ENCODE data around the gene ABCD1.
"Not testable (repeated sequence)": the region's sequence is repeated elsewhere in the genome, so short reads cannot be mapped to it uniquely, and the experiment has no call there.

Gene ABCD1

DNA sequence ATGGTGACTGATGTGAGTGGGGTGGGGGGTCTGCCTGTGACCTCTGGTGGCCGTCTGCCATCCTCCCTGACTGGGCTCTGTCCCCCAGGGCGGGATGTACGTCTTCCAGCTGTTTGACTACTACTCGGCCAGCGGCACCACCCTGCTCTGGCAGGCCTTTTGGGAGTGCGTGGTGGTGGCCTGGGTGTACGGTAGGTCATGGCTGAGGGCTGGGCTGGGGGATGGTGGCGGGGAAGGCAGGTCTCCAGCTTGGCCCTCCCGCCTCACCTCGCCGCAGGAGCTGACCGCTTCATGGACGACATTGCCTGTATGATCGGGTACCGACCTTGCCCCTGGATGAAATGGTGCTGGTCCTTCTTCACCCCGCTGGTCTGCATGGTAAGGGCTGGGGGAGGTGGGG, 30.4 kb upstream of the ABCD1 start:
- H3K27me3 ChIP-seq (ENCODE audit: control insufficient read depth in 5 of 5, insufficient read depth in 4 of 5, low read length in 5 of 5); H3K9ac ChIP-seq (ENCODE audit: low read length in 5 of 5); H3K27ac ChIP-seq (ENCODE audit: low read depth, low read length); H3K4me3 ChIP-seq (ENCODE audit: low read depth in 1 of 5, low read length in 5 of 5); H3K9me3 ChIP-seq (ENCODE audit: control insufficient read depth in 5 of 5, low read length in 5 of 5): not testable (repeated sequence)
- Histone ChIP-seq H3K36me3 (ENCODE audit: control insufficient read depth in 5 of 5, insufficient read depth in 5 of 5, low read length in 5 of 5) (peaks cover 0 to 28% (median 6%) of the 10 kb centered on the region in 5 donors), H3K4me1 (ENCODE audit: control insufficient read depth in 5 of 5, insufficient read depth in 5 of 5, low read length in 5 of 5) (peaks cover 0 to 24% (median 8%) of the 10 kb centered on the region in 5 donors)

DNA sequence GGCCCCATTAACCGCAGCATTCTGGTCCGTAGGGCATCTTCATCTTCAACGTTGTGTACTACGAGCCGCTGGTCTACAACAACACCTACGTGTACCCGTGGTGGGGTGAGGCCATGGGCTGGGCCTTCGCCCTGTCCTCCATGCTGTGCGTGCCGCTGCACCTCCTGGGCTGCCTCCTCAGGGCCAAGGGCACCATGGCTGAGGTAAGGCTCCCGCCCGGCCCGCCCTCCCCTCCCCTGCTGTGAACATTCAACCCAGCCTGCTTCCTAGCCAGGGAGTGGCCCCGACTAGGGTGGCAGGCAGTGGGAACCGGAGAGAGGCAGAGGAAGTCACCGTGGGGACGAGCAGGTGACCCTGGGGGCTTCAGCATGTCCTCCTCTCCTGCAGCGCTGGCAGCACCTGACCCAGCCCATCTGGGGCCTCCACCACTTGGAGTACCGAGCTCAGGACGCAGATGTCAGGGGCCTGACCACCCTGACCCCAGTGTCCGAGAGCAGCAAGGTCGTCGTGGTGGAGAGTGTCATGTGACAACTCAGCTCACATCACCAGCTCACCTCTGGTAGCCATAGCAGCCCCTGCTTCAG, 29.9 kb upstream of the ABCD1 start:
- Histone ChIP-seq H3K9ac (ENCODE audit: low read length in 5 of 5) (no peak overlapping the region), H3K36me3 (ENCODE audit: control insufficient read depth in 5 of 5, insufficient read depth in 5 of 5, low read length in 5 of 5) (peaks cover 0 to 33% (median 6%) of the 10 kb centered on the region in 5 donors), H3K27ac (ENCODE audit: low read depth, low read length) (no peak overlapping the region), H3K4me1 (ENCODE audit: control insufficient read depth in 5 of 5, insufficient read depth in 5 of 5, low read length in 5 of 5) (peaks cover 0 to 19% (median 6%) of the 10 kb centered on the region in 5 donors), H3K9me3 (ENCODE audit: control insufficient read depth in 5 of 5, low read length in 5 of 5) (no peaks in the 10 kb centered on the region), H3K4me3 (ENCODE audit: low read depth in 1 of 5, low read length in 5 of 5) (no peak overlapping the region), H3K27me3 (ENCODE audit: control insufficient read depth in 5 of 5, insufficient read depth in 4 of 5, low read length in 5 of 5) (peaks cover 0 to 10% (median 3%) of the 10 kb centered on the region in 5 donors)

DNA sequence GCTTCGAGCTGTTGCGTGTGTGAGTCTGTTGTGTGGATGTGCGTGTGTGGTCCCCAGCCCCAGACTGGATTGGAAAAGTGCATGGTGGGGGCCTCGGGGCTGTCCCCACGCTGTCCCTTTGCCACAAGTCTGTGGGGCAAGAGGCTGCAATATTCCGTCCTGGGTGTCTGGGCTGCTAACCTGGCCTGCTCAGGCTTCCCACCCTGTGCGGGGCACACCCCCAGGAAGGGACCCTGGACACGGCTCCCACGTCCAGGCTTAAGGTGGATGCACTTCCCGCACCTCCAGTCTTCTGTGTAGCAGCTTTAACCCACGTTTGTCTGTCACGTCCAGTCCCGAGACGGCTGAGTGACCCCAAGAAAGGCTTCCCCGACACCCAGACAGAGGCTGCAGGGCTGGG, 28.6 kb upstream of the ABCD1 start:
- no peak overlapping the region for H3K27ac ChIP-seq (ENCODE audit: low read depth, low read length)
- H3K27me3 ChIP-seq (ENCODE audit: control insufficient read depth in 5 of 5, insufficient read depth in 4 of 5, low read length in 5 of 5) = peaks cover 0 to 10% (median 0%) of the 10 kb centered on the region in 5 donors
- H3K36me3 ChIP-seq (ENCODE audit: control insufficient read depth in 5 of 5, insufficient read depth in 5 of 5, low read length in 5 of 5) = peaks cover 0 to 40% (median 12%) of the 10 kb centered on the region in 5 donors
- H3K4me1 ChIP-seq (ENCODE audit: control insufficient read depth in 5 of 5, insufficient read depth in 5 of 5, low read length in 5 of 5) = peaks cover 0 to 16% (median 0%) of the 10 kb centered on the region in 5 donors
- no peak overlapping the region for H3K4me3 ChIP-seq (ENCODE audit: low read depth in 1 of 5, low read length in 5 of 5)
- no peaks in the 10 kb centered on the region for H3K9me3 ChIP-seq (ENCODE audit: control insufficient read depth in 5 of 5, low read length in 5 of 5)
- no peak overlapping the region for H3K9ac ChIP-seq (ENCODE audit: low read length in 5 of 5)

DNA sequence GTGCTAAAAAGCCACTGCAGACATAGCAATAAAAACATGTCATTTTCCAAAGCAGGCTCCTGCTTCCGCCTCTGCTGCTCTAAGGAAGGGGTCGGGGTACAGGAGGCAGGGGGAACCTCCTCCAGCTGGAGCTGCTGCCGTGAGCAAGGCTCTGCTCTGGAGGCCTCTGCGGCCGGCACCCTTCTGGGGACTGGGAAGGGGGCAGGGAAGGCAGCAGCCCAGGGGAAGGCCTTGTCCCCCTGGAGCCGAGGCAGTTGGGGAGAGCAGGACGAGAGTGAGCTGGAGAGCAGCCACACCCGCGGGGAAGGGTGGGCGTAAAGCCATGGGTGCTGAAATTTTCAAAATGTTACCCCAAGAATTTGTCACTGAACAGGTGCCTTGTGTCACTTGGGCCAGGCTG, 28.1 kb upstream of the ABCD1 start:
- H3K9ac ChIP-seq (ENCODE audit: low read length in 5 of 5); H3K4me3 ChIP-seq (ENCODE audit: low read depth in 1 of 5, low read length in 5 of 5); H3K9me3 ChIP-seq (ENCODE audit: control insufficient read depth in 5 of 5, low read length in 5 of 5); H3K27ac ChIP-seq (ENCODE audit: low read depth, low read length): not testable (repeated sequence)
- Histone ChIP-seq H3K27me3 (ENCODE audit: control insufficient read depth in 5 of 5, insufficient read depth in 4 of 5, low read length in 5 of 5) (peaks cover 0 to 12% (median 0%) of the 10 kb centered on the region in 5 donors), H3K36me3 (ENCODE audit: control insufficient read depth in 5 of 5, insufficient read depth in 5 of 5, low read length in 5 of 5) (peaks cover 0 to 44% (median 17%) of the 10 kb centered on the region in 5 donors), H3K4me1 (ENCODE audit: control insufficient read depth in 5 of 5, insufficient read depth in 5 of 5, low read length in 5 of 5) (peaks cover 0 to 15% (median 0%) of the 10 kb centered on the region in 5 donors)

DNA sequence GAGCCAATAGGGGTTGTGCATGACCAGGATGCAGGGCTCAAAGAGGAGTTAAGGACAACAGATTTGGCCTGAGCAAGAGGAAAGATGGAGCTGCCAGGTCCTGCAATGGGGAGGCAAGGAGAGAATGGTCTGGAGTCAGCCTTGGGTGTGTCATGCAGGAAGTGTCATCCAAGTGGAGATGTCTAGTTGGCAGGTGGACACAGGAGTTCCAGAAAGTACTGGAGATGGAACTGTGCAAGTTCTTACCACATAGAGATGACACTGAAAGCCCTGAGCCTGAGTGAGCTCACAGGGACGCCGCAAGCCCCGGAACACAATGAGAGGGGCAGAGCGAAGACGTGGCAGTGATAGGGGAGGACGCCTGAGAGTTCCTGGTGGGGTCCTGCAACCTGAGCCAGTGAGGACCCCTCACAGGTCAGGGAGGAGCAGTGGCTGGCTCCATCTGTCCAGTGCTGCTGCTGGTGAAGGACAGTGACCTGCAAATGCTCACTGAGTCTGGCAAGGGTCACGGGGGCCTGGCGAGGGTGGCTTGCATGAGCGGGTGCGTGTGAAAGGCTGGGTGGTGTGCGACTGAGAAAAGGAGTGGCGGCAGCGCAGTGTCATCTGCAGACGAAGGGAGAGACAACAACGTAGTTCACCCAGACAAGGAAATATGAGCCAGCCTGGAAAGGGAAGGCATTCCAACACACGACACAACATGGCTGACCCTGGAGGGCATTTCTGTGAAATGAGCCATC, 27.5 kb upstream of the ABCD1 start:
- Histone ChIP-seq H3K27me3 (ENCODE audit: control insufficient read depth in 5 of 5, insufficient read depth in 4 of 5, low read length in 5 of 5) (peaks cover 0 to 10% (median 0%) of the 10 kb centered on the region in 5 donors), H3K4me1 (ENCODE audit: control insufficient read depth in 5 of 5, insufficient read depth in 5 of 5, low read length in 5 of 5) (peaks cover 0 to 13% (median 0%) of the 10 kb centered on the region in 5 donors), H3K36me3 (ENCODE audit: control insufficient read depth in 5 of 5, insufficient read depth in 5 of 5, low read length in 5 of 5) (peaks cover 0 to 51% (median 22%) of the 10 kb centered on the region in 5 donors)
- H3K4me3 ChIP-seq (ENCODE audit: low read depth in 1 of 5, low read length in 5 of 5); H3K9me3 ChIP-seq (ENCODE audit: control insufficient read depth in 5 of 5, low read length in 5 of 5); H3K9ac ChIP-seq (ENCODE audit: low read length in 5 of 5); H3K27ac ChIP-seq (ENCODE audit: low read depth, low read length): not testable (repeated sequence)

DNA sequence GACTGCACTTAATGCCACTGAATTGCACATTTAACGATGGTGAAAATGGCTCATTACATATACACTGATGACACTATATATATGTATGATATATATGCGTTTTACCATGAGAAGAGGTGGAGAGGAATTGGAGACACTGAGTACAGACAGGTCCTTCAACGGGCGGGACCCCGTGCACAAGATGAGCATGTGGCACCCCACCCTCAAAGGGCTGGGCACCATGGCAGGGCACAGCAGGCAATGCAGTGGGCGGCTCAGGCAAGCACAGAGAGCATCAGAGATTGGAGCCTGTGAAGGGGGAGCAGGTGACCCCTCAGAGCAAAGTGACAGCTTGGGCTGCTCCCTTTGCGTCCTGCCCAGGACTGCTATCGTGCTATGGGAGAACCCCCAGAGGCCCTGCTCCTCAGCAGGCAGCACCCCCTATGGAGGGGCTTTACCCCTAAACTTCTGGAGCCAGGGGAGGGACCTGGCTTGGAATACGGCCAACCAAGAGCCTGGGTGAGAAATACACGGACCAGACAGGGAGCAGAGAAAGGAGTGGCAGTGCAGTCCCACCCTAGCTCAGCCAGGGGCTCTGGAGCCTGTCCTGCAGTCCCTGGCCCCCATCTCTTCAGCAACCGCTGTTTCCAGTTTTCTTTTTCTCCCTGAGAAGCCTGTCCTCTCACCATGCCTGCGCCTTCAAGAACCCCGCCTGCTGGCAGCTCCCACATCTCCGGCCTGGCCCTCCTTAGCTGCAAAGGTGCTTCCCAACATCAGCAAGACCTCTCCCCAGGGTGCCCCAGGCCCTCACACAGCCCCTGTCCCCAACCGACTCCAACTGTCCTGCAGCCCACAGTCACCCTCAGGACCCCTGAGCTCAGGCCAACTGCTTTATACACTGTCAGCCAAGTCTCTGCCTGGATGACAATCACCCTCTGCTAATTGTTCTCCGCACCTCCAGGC, 26.5 kb upstream of the ABCD1 start:
- no peak overlapping the region for H3K4me3 ChIP-seq (ENCODE audit: low read depth in 1 of 5, low read length in 5 of 5)
- no peaks in the 10 kb centered on the region for H3K9me3 ChIP-seq (ENCODE audit: control insufficient read depth in 5 of 5, low read length in 5 of 5)
- H3K4me1 ChIP-seq (ENCODE audit: control insufficient read depth in 5 of 5, insufficient read depth in 5 of 5, low read length in 5 of 5) = peaks cover 0 to 17% (median 0%) of the 10 kb centered on the region in 5 donors
- H3K27ac ChIP-seq (ENCODE audit: low read depth, low read length) = no peak overlapping the region
- peaks cover 0 to 8% (median 0%) of the 10 kb centered on the region in 5 donors for H3K27me3 ChIP-seq (ENCODE audit: control insufficient read depth in 5 of 5, insufficient read depth in 4 of 5, low read length in 5 of 5)
- peaks cover 0 to 61% (median 30%) of the 10 kb centered on the region in 5 donors for H3K36me3 ChIP-seq (ENCODE audit: control insufficient read depth in 5 of 5, insufficient read depth in 5 of 5, low read length in 5 of 5)
- no peak overlapping the region for H3K9ac ChIP-seq (ENCODE audit: low read length in 5 of 5)

DNA sequence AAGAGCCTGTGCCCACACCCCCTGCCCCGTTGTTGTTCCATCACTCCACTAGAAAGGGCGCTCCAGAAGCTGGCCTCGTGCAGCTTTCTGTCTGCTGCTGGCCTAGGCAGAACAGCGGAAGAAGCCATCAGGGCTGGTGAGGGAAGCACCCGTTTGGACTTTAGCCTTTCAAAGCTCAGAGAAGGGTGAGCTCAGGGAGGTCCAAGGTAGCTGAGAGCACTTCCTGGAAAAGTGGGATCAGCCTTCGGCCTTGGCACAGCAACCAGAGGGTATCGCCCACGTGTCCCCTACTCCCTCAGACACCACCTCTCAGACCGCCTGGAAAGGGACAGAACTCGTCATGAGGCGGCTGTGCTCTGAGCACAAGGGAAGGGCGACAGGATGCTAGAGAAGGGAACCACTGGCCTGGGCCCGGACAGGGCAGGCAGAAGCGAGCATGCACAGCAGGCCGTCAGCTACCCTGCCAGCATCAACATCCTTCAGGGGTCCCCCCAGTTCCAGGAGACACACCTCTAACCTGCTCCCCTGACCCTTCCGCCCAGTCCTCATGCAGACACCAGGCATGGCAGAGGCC, 25.4 kb upstream of the ABCD1 start:
- not testable (repeated sequence) for H3K4me3 ChIP-seq (ENCODE audit: low read depth in 1 of 5, low read length in 5 of 5); H3K9me3 ChIP-seq (ENCODE audit: control insufficient read depth in 5 of 5, low read length in 5 of 5); H3K27me3 ChIP-seq (ENCODE audit: control insufficient read depth in 5 of 5, insufficient read depth in 4 of 5, low read length in 5 of 5); H3K9ac ChIP-seq (ENCODE audit: low read length in 5 of 5); H3K27ac ChIP-seq (ENCODE audit: low read depth, low read length)
- Histone ChIP-seq H3K4me1 (ENCODE audit: control insufficient read depth in 5 of 5, insufficient read depth in 5 of 5, low read length in 5 of 5) (peaks cover 0 to 18% (median 0%) of the 10 kb centered on the region in 5 donors), H3K36me3 (ENCODE audit: control insufficient read depth in 5 of 5, insufficient read depth in 5 of 5, low read length in 5 of 5) (peaks cover 0 to 70% (median 36%) of the 10 kb centered on the region in 5 donors)

DNA sequence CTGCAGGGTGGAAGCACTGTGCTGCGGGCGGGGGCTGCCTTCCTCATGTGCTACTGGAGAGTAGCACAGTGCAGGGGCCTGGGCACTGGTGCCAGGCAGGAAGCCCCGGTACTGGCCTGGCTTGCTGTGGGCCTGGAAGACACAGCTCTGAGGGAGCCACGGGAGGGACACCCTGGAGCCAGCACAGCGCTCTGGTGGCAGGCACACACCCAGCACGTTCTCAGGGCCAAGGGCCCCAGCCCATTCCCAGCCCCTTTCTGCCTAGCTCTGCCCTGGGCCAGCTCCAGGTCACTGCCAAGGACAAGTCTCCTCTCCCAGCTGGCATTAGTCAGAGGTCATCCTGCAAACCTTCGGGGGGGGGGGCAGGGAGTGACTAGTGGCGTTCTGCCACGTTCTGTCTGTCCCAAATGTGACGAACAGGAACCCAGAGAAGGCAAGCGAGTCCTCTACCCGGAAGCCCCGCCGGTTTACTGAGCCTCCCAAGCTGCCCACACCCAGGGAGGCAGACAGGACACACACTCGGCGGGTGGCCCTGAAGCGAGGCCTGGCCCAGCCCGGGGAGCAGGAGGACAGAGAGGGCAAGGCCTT, 24.8 kb upstream of the ABCD1 start:
- Histone ChIP-seq H3K36me3 (ENCODE audit: control insufficient read depth in 5 of 5, insufficient read depth in 5 of 5, low read length in 5 of 5) (peaks cover 0 to 74% (median 37%) of the 10 kb centered on the region in 5 donors), H3K4me1 (ENCODE audit: control insufficient read depth in 5 of 5, insufficient read depth in 5 of 5, low read length in 5 of 5) (peaks cover 0 to 18% (median 0%) of the 10 kb centered on the region in 5 donors)
- not testable (repeated sequence) for H3K27me3 ChIP-seq (ENCODE audit: control insufficient read depth in 5 of 5, insufficient read depth in 4 of 5, low read length in 5 of 5); H3K9ac ChIP-seq (ENCODE audit: low read length in 5 of 5); H3K9me3 ChIP-seq (ENCODE audit: control insufficient read depth in 5 of 5, low read length in 5 of 5); H3K27ac ChIP-seq (ENCODE audit: low read depth, low read length); H3K4me3 ChIP-seq (ENCODE audit: low read depth in 1 of 5, low read length in 5 of 5)

DNA sequence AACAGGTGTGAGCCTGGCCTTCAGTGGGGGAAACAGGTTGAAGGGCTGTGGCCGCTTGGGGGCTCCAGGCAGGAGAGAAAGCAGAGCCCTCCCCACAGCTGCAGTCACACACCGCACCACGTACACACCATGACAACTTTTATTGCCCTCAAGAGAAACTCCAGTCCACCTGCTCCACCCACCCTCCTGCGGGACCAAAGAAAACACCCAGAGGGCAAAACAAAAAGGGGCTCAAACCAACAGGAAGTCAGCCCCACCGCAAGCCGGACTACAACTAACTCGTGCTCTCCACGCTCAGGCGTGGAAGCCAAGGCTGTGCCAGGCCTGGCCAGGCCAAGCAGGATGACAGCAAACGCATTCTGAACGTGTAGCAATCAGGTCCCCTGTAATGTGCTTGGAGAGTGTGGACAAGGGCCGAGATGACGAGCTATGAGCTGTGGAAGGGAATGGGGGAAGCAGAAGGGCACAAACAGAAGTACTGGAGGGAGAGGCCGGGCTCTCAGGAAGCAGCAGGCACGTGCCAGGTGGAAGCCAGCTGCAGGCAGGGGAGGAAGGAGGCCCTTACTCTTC, 24.2 kb upstream of the ABCD1 start:
- Histone ChIP-seq H3K9ac (ENCODE audit: low read length in 5 of 5) (no peak overlapping the region), H3K9me3 (ENCODE audit: control insufficient read depth in 5 of 5, low read length in 5 of 5) (no peaks in the 10 kb centered on the region), H3K27me3 (ENCODE audit: control insufficient read depth in 5 of 5, insufficient read depth in 4 of 5, low read length in 5 of 5) (peaks cover 0 to 8% (median 2%) of the 10 kb centered on the region in 5 donors), H3K36me3 (ENCODE audit: control insufficient read depth in 5 of 5, insufficient read depth in 5 of 5, low read length in 5 of 5) (peaks cover 0 to 80% (median 37%) of the 10 kb centered on the region in 5 donors), H3K27ac (ENCODE audit: low read depth, low read length) (no peak overlapping the region), H3K4me3 (ENCODE audit: low read depth in 1 of 5, low read length in 5 of 5) (no peak overlapping the region), H3K4me1 (ENCODE audit: control insufficient read depth in 5 of 5, insufficient read depth in 5 of 5, low read length in 5 of 5) (peaks cover 0 to 18% (median 0%) of the 10 kb centered on the region in 5 donors)

Data from subcutaneous abdominal adipose tissue (tissue), 5 donors.